GM12864 (cell line): ENCODE measurements around the gene OR56A4.
A peak's percentile ranks its signal among the peaks of the same experiment; 100 is the strongest.

ENCODE experiments used
- DNase-seq: peaks from one replicate; pipeline ENCODE4 v3.0.0-alpha.2; 2011; ENCODE audit warnings: low read depth
- H3K4me3 ChIP-seq: 2 replicates; pipeline ENCODE4 v1.5.1; 2011; ENCODE audit warnings: mild to moderate bottlenecking, low read depth, low read length, control low read depth
- TF ChIP-seq, protein P1 (sequence below): IDR thresholded peaks from 2 replicates; pipeline ENCODE4 v1.5.1; 2011; ENCODE audit warnings: low read depth, mild to moderate bottlenecking, moderate library complexity, low read length, control low read depth, inconsistent platforms; ENCODE audit errors: missing control alignments

OR56A4 gene

DNA sequence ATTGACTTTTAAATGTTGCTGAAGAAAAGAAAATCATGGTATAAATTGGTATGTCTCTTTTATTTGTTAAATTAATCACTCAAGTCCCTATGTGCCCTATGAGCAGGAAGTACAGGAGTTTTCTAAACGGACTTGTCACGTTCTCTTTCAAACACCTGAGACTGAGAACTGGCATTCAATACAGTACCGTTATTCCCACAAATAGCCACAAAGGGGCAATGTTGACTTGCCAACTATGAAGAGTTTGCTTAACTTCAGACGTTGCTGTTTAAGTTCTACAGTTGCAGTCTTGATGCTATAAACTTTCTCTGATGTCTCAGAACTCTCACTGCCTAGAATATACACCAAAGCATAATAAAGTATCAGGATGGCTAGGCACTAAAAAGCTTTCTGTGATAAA lies 16.2 kb upstream of the OR56A4 start:
- peak; percentile 22 for DNase-seq
- H3K4me3 ChIP-seq: no peak overlapping the region
- TF ChIP-seq, protein P1, sequence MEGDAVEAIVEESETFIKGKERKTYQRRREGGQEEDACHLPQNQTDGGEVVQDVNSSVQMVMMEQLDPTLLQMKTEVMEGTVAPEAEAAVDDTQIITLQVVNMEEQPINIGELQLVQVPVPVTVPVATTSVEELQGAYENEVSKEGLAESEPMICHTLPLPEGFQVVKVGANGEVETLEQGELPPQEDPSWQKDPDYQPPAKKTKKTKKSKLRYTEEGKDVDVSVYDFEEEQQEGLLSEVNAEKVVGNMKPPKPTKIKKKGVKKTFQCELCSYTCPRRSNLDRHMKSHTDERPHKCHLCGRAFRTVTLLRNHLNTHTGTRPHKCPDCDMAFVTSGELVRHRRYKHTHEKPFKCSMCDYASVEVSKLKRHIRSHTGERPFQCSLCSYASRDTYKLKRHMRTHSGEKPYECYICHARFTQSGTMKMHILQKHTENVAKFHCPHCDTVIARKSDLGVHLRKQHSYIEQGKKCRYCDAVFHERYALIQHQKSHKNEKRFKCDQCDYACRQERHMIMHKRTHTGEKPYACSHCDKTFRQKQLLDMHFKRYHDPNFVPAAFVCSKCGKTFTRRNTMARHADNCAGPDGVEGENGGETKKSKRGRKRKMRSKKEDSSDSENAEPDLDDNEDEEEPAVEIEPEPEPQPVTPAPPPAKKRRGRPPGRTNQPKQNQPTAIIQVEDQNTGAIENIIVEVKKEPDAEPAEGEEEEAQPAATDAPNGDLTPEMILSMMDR: peak; percentile 49

DNA sequence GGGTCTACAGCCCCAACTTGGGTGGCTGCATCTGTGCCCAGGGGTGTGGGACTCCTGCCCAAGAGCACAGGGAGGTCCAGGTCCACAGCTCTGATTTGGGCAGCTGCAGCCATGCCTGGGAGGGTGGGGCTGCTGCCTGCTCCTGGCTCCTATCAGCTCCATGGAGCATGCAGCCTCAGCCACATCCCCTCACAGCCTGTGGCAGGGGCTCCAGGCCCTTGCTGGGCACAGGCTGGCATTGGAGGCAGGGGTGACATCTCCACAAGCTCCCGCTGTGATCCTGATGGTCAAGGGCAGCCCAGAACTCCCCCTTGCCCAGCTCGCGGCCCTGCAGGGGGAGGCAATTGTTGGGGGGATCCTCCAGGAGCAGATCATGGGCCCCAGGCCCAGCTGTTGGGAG lies 6.3 kb upstream of the OR56A4 start:
- TF ChIP-seq, protein P1: no peak
- H3K4me3 ChIP-seq: no peak overlapping the region

DNA sequence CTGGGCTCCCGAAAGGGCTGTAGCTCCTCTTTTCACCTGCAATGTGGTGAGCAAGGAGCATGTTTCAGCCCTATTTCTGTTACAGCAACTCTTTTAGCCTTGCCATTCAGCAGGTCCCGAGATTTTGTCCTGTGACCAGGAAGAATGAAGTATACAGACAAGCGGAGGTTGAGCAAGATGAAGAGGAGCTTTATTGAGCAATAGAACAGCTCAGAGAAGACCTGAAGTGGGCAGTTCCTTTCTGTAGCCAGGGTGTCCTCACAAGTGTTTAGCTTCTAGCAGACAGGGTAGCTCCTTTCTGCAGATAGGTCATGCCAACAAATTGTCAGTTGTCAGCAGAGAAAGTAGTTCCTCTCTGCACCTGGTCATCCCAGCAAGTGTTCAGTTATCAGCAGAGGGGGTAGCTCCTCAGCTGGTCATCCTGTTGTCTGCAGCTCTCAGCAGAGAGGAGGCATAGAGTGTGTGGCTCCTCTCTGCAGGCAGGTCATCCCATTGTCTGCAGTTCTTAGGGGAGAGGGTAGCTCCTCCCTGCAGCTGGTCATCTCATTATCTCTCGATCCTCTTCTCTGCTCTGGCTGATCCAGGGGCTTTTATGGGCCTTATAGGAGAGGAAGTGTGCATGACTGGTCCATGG lies 5.4 kb upstream of the OR56A4 start:
- DNase-seq: no peak
- no peak overlapping the region for H3K4me3 ChIP-seq
- TF ChIP-seq, protein P1: no peak

More for the DNA sequence above, 6.3 kb upstream of the OR56A4 start:
- no peak for DNase-seq

DNA sequence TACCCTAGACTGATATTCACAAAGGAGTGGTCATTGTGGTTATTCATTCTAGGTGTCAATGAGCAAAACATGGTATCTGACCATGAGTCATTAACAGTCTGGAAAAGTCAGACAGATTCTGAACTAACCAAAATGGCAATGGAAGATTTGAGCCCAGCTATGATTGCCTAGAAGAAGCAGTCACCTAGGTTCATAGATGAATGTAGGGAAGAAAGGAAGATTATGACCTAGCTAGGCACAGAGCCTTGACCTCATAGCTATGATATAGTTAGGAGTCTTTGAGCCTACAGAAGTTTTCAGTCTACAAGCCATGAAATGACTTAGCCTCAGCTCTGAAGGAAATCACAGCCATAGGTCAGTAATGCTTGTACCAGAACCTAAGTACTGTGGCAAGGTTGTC lies 351 bp downstream of the OR56A4 start:
- DNase-seq: no peak
- H3K4me3 ChIP-seq: no peak overlapping the region
- TF ChIP-seq, protein P1: no peak

DNA sequence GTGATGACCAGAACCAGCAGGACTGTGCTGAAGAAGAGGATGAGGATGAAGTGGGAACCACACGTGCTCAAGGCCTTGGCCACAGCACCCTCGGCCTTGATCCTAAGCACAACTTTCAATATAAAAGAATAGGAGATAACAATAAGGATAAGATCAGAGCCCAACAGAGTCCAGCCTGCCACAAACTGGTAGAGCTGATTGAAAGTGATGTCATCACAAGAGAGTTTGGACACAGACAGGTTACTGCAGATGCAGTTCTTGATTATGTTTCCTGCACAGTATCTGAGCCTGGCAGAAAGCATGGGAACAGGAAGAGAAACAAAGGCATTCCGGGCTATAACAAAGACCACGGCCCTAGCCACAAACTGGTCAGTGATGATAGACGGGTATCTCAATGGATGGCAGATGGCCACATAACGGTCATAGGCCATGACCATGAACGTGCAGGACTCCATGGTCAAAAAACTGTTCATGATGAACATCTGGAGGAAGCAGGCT lies 4.5 kb downstream of the OR56A4 start:
- TF ChIP-seq, protein P1: no peak
- no peak for DNase-seq
- no peak overlapping the region for H3K4me3 ChIP-seq

DNA sequence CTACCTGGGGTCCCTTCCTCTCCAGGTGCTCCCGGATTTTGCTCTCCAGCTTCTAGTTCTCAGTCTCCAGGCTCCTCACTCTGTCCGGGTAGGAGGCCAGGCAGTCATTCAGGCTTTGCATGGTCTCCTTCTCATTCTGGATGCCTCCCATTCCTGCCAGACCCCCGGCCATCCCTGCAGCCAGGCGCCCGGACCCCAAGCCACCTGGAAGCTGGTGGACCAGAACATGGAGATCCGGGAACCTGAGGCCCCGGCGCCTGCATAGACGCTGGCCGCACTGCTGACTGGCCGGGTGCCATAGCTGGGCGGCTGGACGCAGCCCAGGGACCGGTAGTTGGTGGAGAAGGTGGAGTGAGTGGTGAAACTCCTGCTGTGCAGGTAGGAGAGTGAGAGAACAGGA lies 12.0 kb downstream of the OR56A4 start:
- no peak for DNase-seq
- H3K4me3 ChIP-seq: no peak overlapping the region
- TF ChIP-seq, protein P1: no peak
